HepG2 (cell line): ENCODE measurements around the gene MLLT11. TPM values are rescaled to one million over a fixed set of nuclear protein-coding genes. Genes with fewer than 3 reads are reported as not detected.

Source experiments
- FOXO1 ChIP-seq: sonication (generic); formaldehyde crosslinking; IDR thresholded peaks from 2 replicates; pipeline ENCODE4 v1.4.0; 2020; ENCODE audit warnings: missing genetic modification reagents
- MED1 ChIP-seq: sonication (generic); formaldehyde crosslinking; IDR thresholded peaks from 2 replicates; pipeline ENCODE4 v1.4.0; 2020; ENCODE audit warnings: missing genetic modification reagents
- PITX1 ChIP-seq: sonication (generic); formaldehyde crosslinking; IDR thresholded peaks from 2 replicates; pipeline ENCODE4 v1.5.1; 2020; ENCODE audit warnings: mild to moderate bottlenecking, missing genetic modification reagents
- RCOR2 ChIP-seq: IDR thresholded peaks from 2 replicates; pipeline ENCODE4 v1.6.1; 2016; ENCODE audit warnings: missing biosample characterization, missing genetic modification reagents
- SIX1 ChIP-seq: sonication (generic); formaldehyde crosslinking; IDR thresholded peaks from 2 replicates; pipeline ENCODE4 v1.4.0; 2020; ENCODE audit warnings: missing genetic modification reagents, borderline replicate concordance
- STAG1 ChIP-seq: sonication (generic); formaldehyde crosslinking; IDR thresholded peaks from 2 replicates; pipeline ENCODE4 v1.4.0; 2020; ENCODE audit warnings: missing genetic modification reagents
- ZNF20 ChIP-seq: sonication (generic); formaldehyde crosslinking; IDR thresholded peaks from 2 replicates; pipeline ENCODE4 v1.4.0; 2020; ENCODE audit warnings: mild to moderate bottlenecking, moderate library complexity, missing genetic modification reagents
- ZNF572 ChIP-seq: sonication (generic); formaldehyde crosslinking; IDR thresholded peaks from 2 replicates; pipeline ENCODE4 v1.5.1; 2020; ENCODE audit warnings: mild to moderate bottlenecking, missing genetic modification reagents
- polyA plus RNA-seq, 8 experiments: library from polyadenylated mRNA; depleted of rRNA in 3 of 8; stranded (reverse) in 7 of 8; unstranded in 1 of 8; fragments of >200 nt; fragmentation: Illumina TruSeq in 4 of 8; extraction: Trizol in 4 of 8; gene quantifications; 2 replicates each; pipeline versions ENCODE4 v1.2.1 to v1.2.3, GENCODE V29; 2011 to 2016; ENCODE audit warnings: low read depth in 4 of 8, missing spikeins in 1 of 8, mixed read lengths in 1 of 8; ENCODE audit not compliant: insufficient read depth in 1 of 8
- total RNA-seq, 5 experiments: library from RNA; depleted of rRNA; stranded (reverse); fragments of >200 nt; fragmentation: Illumina TruSeq; extraction: Trizol; gene quantifications; 2 replicates each; pipeline ENCODE4 v1.2.3, GENCODE V29; 2016; ENCODE audit warnings: low read depth in 1 of 5
- TF ChIP-seq, protein P1 (sequence below): sonication (generic); formaldehyde crosslinking; IDR thresholded peaks from 2 replicates; pipeline ENCODE4 v1.4.0; 2020; ENCODE audit warnings: missing genetic modification reagents
- TF ChIP-seq, protein P2 (sequence below): sonication (generic); formaldehyde crosslinking; IDR thresholded peaks from 2 replicates; pipeline ENCODE4 v1.5.1; 2020; ENCODE audit warnings: missing genetic modification reagents, mild to moderate bottlenecking, borderline replicate concordance
- TF ChIP-seq, protein P3 (sequence below): sonication (generic); formaldehyde crosslinking; IDR thresholded peaks from 2 replicates; pipeline ENCODE4 v1.4.0; 2020; ENCODE audit warnings: missing genetic modification reagents, borderline replicate concordance
- TF ChIP-seq, protein P4 (sequence below): sonication (generic); formaldehyde crosslinking; IDR thresholded peaks from 2 replicates; pipeline ENCODE4 v1.5.1; 2020; ENCODE audit warnings: mild to moderate bottlenecking, missing genetic modification reagents, borderline replicate concordance

MLLT11 gene
- total and polyA plus RNA-seq, 2 of the 13 experiments (the other 11 are each of a cell fraction or from before 2014, with no cell fraction given) = 0.21 to 0.22 TPM

DNA sequence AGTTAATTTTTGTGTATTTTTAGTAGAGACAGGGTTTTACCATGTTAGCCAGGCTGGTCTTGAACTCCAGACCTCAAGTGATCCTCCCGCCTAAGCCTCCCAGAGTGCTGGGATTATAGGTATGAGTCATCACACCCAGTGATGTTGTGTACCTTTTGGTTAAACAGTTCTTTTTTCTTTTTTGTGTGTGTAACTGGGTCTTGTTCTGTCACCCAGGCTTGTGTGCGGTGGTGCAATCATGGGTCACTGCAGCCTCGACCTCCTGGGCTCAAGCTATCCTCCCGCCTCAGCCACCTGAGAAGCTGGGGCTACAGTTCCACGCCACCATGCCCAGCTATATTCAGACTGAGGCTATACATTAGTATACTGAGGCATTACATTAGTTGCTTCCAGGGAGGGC, 48.1 kb downstream of the MLLT11 start (continued):
- TF ChIP-seq, protein P1, sequence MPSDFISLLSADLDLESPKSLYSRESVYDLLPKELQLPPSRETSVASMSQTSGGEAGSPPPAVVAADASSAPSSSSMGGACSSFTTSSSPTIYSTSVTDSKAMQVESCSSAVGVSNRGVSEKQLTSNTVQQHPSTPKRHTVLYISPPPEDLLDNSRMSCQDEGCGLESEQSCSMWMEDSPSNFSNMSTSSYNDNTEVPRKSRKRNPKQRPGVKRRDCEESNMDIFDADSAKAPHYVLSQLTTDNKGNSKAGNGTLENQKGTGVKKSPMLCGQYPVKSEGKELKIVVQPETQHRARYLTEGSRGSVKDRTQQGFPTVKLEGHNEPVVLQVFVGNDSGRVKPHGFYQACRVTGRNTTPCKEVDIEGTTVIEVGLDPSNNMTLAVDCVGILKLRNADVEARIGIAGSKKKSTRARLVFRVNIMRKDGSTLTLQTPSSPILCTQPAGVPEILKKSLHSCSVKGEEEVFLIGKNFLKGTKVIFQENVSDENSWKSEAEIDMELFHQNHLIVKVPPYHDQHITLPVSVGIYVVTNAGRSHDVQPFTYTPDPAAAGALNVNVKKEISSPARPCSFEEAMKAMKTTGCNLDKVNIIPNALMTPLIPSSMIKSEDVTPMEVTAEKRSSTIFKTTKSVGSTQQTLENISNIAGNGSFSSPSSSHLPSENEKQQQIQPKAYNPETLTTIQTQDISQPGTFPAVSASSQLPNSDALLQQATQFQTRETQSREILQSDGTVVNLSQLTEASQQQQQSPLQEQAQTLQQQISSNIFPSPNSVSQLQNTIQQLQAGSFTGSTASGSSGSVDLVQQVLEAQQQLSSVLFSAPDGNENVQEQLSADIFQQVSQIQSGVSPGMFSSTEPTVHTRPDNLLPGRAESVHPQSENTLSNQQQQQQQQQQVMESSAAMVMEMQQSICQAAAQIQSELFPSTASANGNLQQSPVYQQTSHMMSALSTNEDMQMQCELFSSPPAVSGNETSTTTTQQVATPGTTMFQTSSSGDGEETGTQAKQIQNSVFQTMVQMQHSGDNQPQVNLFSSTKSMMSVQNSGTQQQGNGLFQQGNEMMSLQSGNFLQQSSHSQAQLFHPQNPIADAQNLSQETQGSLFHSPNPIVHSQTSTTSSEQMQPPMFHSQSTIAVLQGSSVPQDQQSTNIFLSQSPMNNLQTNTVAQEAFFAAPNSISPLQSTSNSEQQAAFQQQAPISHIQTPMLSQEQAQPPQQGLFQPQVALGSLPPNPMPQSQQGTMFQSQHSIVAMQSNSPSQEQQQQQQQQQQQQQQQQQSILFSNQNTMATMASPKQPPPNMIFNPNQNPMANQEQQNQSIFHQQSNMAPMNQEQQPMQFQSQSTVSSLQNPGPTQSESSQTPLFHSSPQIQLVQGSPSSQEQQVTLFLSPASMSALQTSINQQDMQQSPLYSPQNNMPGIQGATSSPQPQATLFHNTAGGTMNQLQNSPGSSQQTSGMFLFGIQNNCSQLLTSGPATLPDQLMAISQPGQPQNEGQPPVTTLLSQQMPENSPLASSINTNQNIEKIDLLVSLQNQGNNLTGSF (CRISPR knock-in tag) = no peak
- TF ChIP-seq, protein P2, sequence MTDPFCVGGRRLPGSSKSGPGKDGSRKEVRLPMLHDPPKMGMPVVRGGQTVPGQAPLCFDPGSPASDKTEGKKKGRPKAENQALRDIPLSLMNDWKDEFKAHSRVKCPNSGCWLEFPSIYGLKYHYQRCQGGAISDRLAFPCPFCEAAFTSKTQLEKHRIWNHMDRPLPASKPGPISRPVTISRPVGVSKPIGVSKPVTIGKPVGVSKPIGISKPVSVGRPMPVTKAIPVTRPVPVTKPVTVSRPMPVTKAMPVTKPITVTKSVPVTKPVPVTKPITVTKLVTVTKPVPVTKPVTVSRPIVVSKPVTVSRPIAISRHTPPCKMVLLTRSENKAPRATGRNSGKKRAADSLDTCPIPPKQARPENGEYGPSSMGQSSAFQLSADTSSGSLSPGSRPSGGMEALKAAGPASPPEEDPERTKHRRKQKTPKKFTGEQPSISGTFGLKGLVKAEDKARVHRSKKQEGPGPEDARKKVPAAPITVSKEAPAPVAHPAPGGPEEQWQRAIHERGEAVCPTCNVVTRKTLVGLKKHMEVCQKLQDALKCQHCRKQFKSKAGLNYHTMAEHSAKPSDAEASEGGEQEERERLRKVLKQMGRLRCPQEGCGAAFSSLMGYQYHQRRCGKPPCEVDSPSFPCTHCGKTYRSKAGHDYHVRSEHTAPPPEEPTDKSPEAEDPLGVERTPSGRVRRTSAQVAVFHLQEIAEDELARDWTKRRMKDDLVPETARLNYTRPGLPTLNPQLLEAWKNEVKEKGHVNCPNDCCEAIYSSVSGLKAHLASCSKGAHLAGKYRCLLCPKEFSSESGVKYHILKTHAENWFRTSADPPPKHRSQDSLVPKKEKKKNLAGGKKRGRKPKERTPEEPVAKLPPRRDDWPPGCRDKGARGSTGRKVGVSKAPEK = no peak
- no peak for TF ChIP-seq SIX1 (CRISPR knock-in tag)
- TF ChIP-seq, protein P3, sequence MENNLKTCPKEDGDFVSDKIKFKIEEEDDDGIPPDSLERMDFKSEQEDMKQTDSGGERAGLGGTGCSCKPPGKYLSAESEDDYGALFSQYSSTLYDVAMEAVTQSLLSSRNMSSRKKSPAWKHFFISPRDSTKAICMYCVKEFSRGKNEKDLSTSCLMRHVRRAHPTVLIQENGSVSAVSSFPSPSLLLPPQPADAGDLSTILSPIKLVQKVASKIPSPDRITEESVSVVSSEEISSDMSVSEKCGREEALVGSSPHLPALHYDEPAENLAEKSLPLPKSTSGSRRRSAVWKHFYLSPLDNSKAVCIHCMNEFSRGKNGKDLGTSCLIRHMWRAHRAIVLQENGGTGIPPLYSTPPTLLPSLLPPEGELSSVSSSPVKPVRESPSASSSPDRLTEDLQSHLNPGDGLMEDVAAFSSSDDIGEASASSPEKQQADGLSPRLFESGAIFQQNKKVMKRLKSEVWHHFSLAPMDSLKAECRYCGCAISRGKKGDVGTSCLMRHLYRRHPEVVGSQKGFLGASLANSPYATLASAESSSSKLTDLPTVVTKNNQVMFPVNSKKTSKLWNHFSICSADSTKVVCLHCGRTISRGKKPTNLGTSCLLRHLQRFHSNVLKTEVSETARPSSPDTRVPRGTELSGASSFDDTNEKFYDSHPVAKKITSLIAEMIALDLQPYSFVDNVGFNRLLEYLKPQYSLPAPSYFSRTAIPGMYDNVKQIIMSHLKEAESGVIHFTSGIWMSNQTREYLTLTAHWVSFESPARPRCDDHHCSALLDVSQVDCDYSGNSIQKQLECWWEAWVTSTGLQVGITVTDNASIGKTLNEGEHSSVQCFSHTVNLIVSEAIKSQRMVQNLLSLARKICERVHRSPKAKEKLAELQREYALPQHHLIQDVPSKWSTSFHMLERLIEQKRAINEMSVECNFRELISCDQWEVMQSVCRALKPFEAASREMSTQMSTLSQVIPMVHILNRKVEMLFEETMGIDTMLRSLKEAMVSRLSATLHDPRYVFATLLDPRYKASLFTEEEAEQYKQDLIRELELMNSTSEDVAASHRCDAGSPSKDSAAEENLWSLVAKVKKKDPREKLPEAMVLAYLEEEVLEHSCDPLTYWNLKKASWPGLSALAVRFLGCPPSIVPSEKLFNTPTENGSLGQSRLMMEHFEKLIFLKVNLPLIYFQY = peak; percentile 90; the same call in 1 of the 2 replicates
- TF ChIP-seq RCOR2 (CRISPR knock-in tag) = peak; percentile 67
- no peak for TF ChIP-seq ZNF572 (CRISPR knock-in tag)
- TF ChIP-seq MED1 (CRISPR knock-in tag) = peak; percentile 56
- peak; percentile 36; the same call in 1 of the 2 replicates for TF ChIP-seq FOXO1 (CRISPR knock-in tag)
- TF ChIP-seq, protein P4, sequence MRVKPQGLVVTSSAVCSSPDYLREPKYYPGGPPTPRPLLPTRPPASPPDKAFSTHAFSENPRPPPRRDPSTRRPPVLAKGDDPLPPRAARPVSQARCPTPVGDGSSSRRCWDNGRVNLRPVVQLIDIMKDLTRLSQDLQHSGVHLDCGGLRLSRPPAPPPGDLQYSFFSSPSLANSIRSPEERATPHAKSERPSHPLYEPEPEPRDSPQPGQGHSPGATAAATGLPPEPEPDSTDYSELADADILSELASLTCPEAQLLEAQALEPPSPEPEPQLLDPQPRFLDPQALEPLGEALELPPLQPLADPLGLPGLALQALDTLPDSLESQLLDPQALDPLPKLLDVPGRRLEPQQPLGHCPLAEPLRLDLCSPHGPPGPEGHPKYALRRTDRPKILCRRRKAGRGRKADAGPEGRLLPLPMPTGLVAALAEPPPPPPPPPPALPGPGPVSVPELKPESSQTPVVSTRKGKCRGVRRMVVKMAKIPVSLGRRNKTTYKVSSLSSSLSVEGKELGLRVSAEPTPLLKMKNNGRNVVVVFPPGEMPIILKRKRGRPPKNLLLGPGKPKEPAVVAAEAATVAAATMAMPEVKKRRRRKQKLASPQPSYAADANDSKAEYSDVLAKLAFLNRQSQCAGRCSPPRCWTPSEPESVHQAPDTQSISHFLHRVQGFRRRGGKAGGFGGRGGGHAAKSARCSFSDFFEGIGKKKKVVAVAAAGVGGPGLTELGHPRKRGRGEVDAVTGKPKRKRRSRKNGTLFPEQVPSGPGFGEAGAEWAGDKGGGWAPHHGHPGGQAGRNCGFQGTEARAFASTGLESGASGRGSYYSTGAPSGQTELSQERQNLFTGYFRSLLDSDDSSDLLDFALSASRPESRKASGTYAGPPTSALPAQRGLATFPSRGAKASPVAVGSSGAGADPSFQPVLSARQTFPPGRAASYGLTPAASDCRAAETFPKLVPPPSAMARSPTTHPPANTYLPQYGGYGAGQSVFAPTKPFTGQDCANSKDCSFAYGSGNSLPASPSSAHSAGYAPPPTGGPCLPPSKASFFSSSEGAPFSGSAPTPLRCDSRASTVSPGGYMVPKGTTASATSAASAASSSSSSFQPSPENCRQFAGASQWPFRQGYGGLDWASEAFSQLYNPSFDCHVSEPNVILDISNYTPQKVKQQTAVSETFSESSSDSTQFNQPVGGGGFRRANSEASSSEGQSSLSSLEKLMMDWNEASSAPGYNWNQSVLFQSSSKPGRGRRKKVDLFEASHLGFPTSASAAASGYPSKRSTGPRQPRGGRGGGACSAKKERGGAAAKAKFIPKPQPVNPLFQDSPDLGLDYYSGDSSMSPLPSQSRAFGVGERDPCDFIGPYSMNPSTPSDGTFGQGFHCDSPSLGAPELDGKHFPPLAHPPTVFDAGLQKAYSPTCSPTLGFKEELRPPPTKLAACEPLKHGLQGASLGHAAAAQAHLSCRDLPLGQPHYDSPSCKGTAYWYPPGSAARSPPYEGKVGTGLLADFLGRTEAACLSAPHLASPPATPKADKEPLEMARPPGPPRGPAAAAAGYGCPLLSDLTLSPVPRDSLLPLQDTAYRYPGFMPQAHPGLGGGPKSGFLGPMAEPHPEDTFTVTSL = no peak; the same call in 1 of the 2 replicates
- no peak for TF ChIP-seq STAG1
- no peak for TF ChIP-seq ZNF20
- TF ChIP-seq PITX1 = peak; percentile 86; the same call in 1 of the 2 replicates
